Stimulated activated CD4-positive, alpha-beta T cell treated with anti-CD3 and anti-CD28 coated beads, Interleukin-1b, Interleukin-23, amount 100 ng/mL, for 1 hour (primary cell): ENCODE results near the gene PSMD1.
"Not testable (repeated sequence)": the region's sequence is repeated elsewhere in the genome, so short reads cannot be mapped to it uniquely, and the experiment has no call there.

ENCODE experiments used
- DNase-seq, 2 donors: peaks; one replicate each; pipeline ENCODE4 v3.0.0-alpha.2; 2020; ENCODE audit warnings: low read depth in 2 of 2

Gene PSMD1

DNA sequence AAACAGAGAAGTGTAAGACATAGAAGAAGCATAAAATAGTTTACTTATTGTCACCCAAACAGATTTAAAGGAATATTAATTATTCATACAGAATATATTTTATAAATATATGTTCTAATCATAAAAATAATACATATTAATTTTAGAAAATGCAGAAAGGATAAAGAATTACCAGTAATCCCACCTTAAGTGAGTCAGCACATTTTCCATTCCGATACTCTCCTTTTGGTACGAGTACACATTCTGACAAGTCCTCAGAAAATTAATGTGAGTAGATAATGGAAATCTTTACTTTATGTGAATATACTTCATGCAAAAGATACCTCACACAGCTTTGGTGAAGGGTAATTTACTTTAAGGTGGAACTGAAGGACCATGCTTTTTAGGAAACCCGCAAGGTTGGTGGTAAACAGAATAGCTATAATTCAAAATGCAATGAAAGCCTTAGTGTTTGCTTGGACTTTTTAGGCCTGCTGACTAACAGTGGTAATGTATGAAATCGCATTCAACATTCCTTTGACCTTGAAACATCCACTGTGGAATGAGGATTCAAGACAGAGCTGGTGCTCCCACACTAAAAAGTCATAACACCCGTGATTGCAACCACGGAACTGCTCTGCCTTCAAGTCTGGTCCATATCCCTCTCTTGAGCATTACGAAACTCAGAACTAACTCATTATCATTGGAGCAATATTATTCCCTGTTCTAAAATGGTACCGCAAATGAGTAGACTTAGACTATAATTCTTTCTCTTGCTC, 96.3 kb downstream of the PSMD1 start:
- DNase-seq: no peak

DNA sequence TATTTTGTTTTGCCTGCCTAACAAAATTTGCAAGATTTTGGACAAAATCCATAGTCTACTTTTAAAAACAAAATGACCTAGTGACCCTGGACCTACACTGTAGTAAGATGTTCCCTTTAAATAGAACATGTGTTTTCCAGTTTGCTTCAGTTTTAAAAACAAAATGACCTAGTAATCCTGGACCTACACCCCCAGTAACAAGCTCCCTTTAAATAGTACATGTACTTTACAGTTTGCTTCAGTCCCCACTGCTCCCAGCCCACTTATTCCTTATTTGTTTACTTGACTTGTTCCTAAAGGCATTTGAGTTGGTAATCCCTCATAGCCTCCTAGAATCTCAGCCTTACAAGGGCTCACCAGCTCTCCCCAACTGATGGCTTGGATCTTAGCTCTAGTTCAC, 102.6 kb downstream of the PSMD1 start:
- DNase-seq: no peak

DNA sequence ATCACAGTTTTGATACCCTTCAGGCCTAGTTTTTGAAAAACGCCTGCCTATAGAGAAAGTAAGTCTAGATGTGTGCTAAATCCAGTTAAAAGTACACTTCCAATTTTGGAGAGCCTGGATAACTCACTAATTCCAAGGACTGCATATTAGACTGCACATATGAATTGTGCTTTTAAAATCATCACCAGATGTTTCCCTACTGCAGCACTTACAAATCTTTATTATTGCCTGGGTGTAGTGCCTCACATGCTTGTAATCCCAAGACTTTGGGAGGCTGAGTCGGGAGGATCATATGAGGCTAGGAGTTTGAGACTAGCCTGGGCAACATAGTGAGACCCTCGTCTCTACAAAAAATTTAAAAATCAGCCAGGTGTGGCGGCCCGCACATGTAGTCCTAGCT, 104.0 kb downstream of the PSMD1 start:
- no peak for DNase-seq

DNA sequence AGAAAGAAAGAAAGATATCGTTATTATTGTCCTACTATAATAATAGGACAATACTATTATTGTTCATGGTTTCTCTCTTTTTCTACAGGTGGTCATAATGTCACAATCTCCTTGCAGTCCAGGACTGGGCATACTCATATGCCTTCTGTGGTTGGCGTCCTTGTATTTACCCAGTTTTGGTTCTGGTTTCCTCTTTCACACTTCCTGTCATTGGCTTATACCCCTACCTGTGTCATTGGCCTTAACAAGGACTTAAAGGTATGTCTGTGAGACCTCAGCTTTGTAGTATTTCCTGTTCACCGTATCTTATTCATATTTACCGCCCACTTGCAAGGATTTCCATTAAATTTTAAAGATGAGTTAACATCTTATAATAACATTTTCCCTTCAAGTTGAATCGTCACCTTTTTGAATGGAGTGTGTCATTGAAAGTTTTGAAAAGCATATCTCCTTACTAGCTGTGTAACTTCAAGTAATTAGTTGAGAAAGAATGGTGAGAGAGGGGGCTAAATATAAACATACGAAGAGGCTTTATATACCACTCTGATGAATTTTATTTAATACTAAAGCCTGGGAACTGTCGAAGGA, 104.7 kb downstream of the PSMD1 start:
- no peak for DNase-seq

DNA sequence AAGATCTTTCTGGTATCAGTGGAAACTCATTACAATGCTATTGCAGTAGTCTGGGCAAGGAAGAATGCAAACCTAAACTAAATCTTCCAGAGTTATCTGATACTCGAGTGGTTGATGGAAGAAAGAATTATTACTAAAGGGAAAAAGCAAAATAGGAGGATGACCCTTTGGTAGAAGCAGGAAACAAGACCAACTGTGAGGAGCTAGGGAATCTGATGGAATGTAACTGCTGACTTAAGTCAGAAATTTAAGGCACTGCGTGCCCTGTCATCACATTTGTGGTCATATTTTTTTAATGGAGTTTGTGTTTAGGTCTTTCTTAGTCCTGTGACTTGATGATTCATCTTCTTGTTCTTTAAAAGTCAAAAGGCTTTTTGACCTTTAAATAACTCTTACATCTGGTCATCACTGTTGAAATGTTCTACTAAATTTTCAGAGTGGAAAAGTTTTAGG, 105.2 kb downstream of the PSMD1 start:
- DNase-seq: no peak

DNA sequence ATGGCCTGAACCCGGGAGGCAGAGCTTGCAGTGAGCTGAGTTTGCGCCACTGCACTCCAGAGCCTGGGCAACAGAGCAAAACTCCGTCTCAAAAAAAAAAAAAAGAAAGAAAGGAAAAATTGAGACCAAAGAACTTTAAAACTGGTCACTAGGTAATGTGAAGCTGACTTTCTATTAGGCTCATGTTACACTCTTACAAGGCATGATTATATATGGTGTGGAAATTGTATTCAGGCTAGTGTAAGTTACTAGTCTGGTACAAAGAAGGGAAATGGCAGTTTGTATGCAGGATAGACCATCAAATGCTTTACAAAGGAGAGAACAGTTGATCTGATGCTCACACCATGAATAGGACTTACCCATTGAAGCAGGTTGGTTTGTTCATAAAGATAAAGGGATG, 106.3 kb downstream of the PSMD1 start:
- DNase-seq: no peak

DNA sequence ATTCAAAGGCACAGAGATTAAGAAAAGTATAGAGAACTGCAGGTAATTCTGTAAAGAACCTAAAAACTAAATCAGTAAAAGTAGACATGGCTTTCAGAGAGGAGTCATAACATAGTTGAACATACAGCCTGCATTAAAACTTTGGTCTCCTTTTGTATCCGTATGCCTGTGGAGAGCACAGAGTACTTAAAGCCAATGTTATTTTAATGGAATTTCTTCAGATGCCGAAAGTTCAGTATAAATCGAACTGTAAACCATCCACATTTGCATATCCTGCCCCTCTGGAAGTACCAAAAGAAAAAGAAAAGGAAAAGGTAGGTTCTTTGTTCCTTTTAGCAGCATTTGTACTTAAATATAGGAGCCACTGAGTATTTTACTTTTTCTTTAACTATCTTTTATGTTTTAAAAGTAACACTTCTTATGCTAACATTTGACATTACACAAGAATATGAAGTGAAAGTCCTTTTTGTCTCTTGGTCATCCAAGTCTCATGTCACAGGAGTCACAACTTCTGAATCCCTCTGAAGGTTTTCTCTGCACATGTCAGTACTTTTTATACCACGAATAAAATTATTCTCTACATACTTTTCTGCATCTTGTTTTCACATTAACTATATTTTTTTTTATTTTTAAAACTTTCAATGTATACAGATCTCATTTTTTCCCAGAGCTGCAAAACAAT, 106.9 kb downstream of the PSMD1 start:
- no peak for DNase-seq

DNA sequence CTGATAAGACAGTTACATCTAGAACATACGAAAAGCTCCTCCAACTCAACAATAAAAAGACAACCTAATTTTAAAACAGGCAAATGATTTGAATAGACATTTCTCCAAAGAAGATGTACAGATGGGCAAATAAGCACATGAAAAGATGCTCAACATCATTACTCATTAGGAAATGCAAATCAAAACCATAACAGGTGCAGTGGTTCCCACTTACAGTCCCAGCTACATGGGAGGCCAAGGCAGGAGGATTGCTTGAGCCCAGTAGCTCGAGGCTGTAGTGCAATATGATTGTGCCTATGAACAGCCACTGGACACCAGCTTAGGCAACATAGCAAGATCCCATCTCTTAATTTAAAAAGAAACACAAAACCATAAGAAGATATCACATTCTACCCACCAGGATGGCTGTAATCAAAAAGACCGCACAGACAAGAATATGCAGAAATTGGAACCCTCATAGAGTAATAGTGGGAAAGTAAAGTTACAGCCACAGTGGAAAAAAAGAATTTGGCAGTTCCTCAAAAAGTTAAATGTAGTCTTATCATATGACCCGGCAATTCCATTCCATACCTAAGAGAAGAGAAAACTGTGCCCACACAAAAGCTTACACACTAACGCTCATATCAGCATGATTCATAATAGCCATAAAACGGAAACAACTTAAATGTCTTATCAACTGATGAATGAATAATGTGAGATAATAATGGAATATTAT, 111.2 kb downstream of the PSMD1 start:
- no peak for DNase-seq

DNA sequence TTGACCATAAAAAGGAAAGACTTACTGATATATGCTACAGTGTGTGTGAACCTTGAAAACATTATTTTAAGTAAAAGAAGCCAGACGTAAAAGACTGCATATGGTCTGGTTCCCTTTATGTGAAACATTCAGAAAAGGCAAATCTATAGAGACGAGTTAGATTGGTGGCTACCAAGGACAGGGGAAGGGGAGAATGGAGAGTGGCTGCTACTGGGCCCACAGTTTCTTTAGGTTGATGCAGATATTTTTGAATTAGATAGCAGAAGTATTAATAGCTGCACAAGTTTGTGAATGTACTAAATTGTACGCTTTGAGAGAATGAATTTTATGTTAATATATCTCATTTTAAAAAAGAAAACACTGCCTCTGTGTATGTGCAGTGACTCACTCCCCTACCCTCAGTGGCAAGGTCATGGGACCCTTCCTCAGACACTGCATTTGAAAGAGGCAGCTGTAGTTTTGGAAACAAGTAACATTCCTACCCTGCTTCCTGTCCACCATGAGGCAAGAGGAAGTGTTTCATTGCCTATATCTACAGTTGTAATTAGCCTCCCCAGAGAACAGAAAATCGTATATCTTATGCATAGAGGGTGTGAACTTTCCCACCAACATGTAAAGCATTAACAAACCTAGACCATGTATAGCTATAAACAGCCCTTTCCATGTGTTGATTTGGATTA, 111.9 kb downstream of the PSMD1 start:
- no peak for DNase-seq

DNA sequence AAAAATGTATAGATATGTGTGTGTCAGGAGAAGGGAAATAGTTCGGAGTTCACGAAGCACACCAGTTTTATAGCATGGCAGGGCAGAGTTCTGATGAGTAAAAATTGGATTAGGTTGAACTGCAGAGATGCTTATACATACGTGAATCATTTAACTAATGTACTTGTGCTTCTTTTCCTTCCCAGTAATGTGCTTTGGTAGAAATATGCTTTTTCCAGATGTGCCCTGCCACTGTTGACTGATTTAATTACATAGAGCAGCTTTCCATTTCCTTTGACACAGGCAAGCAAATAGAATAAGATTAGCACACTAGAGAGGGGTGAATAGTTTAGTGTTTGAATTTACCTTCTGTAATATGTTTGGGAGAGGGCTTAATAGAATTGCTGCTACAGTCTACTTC, 112.8 kb downstream of the PSMD1 start:
- DNase-seq: no peak

DNA sequence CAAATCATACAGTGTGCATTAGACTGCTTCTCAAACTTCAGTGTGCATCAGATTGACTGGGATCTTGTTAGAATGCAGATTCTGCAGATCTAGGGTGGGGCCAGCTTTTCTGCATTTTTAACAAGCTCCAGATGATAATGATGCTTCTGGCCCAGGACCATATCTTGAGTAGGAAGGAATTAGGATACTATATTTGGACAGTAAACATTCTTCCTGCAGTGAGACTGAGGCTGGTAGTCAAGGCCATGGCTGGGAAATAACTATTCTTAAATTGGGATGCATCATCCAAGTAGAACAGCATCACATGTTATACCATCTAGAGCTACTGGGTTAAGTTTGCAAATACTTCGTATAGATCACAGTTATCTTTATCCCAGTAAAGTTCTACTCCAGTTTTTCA, 113.4 kb downstream of the PSMD1 start:
- no peak for DNase-seq

DNA sequence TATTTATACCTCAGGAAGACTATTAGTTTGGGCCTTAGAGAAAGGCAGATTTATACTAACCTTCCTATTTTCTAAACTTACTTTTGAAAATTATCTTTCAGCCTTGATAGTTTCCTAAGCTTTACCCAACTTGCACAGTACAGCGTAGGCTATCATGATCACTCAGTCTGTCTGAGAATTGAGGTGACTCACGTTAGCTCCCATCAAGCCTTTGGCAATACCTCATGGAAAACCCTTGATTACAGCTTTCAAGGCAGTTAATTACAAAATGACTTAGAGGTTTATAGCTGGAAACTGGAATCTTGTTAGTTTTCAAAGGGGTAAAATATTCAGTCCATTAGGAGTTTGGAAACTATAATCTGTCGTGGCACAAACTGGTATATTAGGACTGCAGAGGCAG, 115.4 kb downstream of the PSMD1 start:
- DNase-seq: no peak

DNA sequence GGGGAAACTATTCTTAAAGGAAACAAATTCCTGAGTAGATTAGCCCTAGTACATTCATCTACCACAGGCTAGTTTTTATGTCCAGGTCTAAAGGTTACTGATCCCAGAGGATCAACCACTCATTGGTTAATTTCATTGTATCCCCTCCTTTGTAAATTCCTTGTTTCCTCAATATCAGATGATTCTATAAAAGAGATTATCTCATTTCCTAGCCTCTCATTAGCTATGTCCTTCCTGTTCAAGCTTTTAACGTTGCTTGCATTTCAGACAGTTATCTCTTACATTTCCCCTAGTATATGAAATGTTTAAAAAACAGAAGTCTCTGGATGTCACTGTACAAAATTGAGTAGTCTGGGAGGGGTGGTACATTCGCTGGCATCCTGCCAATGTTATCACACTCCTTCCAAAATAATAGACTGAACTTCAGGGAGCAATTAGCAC, 117.6 kb downstream of the PSMD1 start:
- DNase-seq: no peak

DNA sequence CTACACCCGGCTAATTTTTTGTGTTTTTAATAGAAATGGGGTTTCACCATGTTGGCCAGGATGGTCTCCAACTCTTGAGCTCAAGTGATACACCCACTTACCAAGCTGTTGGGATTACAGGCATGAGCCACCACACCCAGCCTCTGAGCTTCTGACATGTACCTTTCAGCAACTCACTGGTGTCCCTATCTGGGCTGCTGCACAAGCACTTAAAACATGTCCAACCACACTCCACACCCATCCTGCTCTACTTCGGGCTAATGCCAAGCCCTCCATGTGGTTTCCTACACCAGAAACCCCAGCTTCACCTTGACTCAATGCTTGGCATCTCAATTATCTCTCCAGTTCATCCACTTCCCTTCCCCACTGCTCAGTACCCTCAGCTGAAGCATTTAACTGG, 119.4 kb downstream of the PSMD1 start:
- DNase-seq: no peak

DNA sequence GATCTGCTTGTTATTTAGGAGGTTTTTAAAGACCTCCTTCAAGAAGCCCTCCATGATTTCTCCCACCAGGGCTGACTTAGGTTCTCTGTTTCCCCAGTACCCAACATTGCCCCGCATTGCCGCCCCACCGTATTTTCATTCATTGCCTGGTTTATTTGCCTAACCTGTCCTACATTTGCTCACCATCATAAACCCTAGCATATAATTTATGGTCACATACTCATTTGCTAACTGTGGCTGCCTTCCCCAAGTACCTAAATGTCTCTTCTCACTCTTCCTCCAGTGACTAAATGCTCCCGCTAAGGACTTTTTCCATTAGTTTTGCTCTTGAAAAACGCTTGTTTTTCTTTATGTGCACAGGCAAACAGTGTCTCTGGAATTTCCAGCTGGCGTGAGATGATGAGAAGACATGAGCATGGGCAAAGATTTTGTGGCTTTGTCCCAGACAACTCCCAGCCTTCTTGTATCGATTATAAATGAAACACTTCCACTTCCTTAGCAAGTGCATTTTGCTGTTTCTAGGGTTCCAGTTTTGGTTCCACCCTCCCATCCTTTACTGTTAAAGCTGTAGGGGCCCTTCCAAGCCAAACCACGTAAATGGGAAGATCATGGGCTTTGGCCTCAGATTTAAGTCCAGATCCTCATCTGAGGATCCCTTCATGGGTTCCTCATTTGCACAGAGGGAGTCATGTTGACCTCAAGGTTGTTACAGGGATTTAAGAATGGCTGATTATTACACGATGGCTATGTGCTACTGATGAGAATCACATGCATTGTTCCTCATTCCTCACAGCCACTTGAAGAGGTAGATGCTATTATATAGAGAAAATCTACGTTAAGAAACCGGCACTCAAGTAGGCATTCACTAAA, 120.7 kb downstream of the PSMD1 start:
- no peak for DNase-seq

DNA sequence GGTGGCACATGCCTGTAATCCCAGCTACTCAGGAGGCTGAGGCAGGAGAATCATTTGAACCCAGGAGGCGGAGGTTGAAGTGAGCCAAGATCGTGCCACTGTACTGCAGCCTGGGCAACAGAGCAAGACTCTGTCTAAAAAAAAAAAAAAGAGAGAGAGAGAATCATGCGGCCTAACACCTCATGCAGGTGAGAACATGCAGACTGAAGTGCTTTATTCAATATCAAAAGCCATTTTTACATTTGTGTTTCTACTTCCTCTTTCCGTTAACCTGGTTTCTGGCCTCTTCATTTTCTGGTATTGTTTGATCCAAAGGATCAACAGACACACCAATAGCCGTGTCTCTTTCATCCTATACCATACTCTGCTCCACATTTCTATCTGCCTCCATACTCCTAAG, 122.1 kb downstream of the PSMD1 start:
- DNase-seq: not testable (repeated sequence)

DNA sequence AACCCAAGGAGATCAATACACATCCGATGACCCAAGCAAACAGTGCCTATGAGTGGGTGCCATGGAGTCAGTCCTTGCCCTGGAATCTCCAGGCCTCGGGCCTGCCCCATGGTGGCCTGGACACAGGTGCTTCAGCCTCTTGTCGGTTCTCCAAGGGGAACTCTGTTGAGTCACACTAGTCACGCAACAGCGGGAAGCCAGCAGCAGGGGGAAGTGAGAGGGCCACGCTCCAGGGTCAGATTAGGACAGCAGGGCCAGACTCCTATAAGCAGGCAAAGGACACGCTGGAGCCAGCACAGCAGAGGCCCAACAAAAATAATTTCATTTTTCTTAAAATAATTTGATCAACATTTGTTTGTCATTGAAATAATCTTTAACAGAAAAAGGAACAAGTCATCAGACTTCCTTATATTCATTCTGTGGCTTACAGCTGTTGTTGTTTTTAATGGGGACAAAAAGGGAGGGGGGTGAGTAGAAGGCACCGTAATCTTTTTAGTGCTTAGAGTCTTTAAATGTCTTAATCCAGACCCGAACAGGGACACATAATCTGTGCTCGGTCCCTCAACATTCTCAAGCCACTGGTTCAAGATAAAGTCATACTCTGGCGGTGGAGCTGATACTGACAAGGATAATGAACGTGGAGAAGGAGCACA, 125.3 kb downstream of the PSMD1 start:
- DNase-seq: no peak

DNA sequence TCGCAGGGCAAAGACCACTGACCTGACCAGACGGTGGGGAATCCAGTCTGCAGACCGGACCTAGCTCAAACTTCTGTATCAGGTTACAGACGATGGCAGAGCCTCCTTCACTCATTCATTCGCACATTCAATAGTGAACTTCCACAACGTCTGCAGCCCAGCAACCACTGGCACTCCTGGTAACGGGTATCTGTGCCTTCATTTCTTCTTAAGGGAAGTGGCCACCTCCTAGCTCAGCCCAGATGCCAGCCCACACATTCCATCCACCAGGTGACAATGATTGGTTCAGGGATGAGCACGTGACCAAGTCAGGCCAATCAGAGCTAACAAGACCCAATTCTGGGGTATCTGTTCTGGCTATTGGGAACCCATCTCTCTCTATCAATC, 125.8 kb downstream of the PSMD1 start:
- no peak for DNase-seq

DNA sequence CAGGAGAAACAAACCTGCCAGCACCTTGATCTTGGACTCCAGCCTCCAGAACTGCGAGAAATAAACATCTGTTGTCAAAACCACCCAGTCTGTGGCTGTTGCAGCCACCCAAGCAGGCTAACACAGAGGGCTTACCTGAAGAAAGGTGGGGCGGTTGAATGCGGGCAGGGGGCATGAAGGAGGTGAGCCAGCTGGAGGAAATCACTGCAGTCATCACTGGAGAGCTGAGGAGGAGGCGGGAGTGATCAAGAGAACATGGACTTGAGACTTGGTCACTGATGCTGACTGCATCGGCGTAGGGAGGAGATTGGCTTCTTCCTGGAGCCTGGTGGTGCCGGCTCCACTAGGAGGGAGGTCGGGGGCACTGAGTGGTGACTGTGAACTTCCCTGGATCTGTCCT, 127.2 kb downstream of the PSMD1 start:
- no peak for DNase-seq

DNA sequence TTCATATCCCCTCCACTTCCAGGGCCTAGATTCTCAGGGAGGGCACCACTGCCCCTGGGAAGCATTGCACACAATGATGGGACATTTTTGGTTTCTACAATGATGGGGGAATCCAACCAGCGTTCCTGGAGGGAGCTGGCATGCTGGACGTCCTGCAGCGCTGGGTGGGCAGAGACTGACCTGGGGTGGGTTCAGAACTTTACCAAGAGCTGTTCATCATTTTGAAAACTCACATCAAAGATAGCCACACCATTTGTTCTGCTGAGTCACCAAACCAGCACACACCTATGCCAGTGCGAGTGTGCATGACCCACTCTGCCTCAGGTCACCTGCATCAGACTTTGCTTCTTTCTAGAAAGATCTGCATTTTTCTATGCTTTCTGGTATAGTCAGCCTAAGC, 127.7 kb downstream of the PSMD1 start:
- no peak for DNase-seq
